H9 (cell line): ENCODE results near the gene PCGF2. TPM values are rescaled to one million over a fixed set of nuclear protein-coding genes. Genes with fewer than 3 reads are reported as not detected.

Source experiments
- DNase-seq: peaks from one replicate; pipeline ENCODE4 v3.0.0-alpha.2; 2017
- H2AFZ ChIP-seq: one replicate; pipeline ENCODE4 v1.6.1; 2013; ENCODE audit warnings: mild to moderate bottlenecking, low read length, control low read depth, moderate library complexity
- H2AK5ac ChIP-seq: 2 replicates; pipeline ENCODE4 v1.6.1; 2013; ENCODE audit warnings: low read length, control low read depth, mixed read lengths; ENCODE audit not compliant: insufficient read length
- H2BK120ac ChIP-seq: one replicate; pipeline ENCODE4 v1.6.1; 2013; ENCODE audit warnings: low read depth, mild to moderate bottlenecking, low read length, control low read depth, inconsistent platforms; ENCODE audit not compliant: poor library complexity, severe bottlenecking
- H2BK12ac ChIP-seq: 2 replicates; pipeline ENCODE4 v1.6.1; 2013; ENCODE audit warnings: low read length, control low read depth, mixed read lengths, low read depth; ENCODE audit not compliant: insufficient read length
- H2BK15ac ChIP-seq: 2 replicates; pipeline ENCODE4 v1.6.1; 2013; ENCODE audit warnings: low read depth, low read length, control low read depth
- H2BK20ac ChIP-seq: one replicate; pipeline ENCODE4 v1.6.1; 2013; ENCODE audit warnings: low read depth, mild to moderate bottlenecking, low read length, control low read depth, inconsistent platforms; ENCODE audit not compliant: poor library complexity, severe bottlenecking
- H2BK5ac ChIP-seq: 2 replicates; pipeline ENCODE4 v1.6.1; 2013; ENCODE audit warnings: low read length, control low read depth, mixed read lengths; ENCODE audit not compliant: insufficient read length
- H3K14ac ChIP-seq: 2 replicates; pipeline ENCODE4 v1.6.1; 2013; ENCODE audit warnings: low read length, control low read depth; ENCODE audit not compliant: insufficient read depth
- H3K18ac ChIP-seq: 2 replicates; pipeline ENCODE4 v1.6.1; 2013; ENCODE audit warnings: low read depth, mild to moderate bottlenecking, mixed read lengths, low read length, control low read depth; ENCODE audit not compliant: insufficient read length
- H3K23ac ChIP-seq: 2 replicates; pipeline ENCODE4 v1.6.1; 2013; ENCODE audit warnings: low read length, control low read depth, mixed read lengths, low read depth; ENCODE audit not compliant: insufficient read length
- H3K23me2 ChIP-seq: 2 replicates; pipeline ENCODE4 v1.6.1; 2013; ENCODE audit warnings: low read depth, mild to moderate bottlenecking, mixed read lengths, low read length, control low read depth; ENCODE audit not compliant: insufficient read length, poor library complexity, severe bottlenecking
- H3K27ac ChIP-seq: 2 replicates; pipeline ENCODE4 v1.5.1; 2013; ENCODE audit warnings: low read length, control low read depth, mixed read lengths, low read depth; ENCODE audit not compliant: insufficient read length
- H3K27me3 ChIP-seq: 2 replicates; pipeline ENCODE4 v1.6.1; 2013; ENCODE audit warnings: low read length, control low read depth, inconsistent platforms; ENCODE audit not compliant: insufficient read depth
- H3K4ac ChIP-seq: 2 replicates; pipeline ENCODE4 v1.6.1; 2013; ENCODE audit warnings: low read depth, mild to moderate bottlenecking, control low read depth, inconsistent platforms, low read length, moderate library complexity
- H3K4me1 ChIP-seq: 2 replicates; pipeline ENCODE4 v1.6.1; 2013; ENCODE audit warnings: low read length, control low read depth, inconsistent platforms; ENCODE audit not compliant: insufficient read depth
- H3K4me2 ChIP-seq: 2 replicates; pipeline ENCODE4 v1.6.1; 2013; ENCODE audit warnings: low read length, control low read depth, mixed read lengths; ENCODE audit not compliant: insufficient read length, insufficient read depth
- H3K56ac ChIP-seq: 2 replicates; pipeline ENCODE4 v1.6.1; 2013; ENCODE audit warnings: low read depth, mild to moderate bottlenecking, mixed read lengths, low read length, control low read depth; ENCODE audit not compliant: insufficient read length
- H3K79me1 ChIP-seq: 2 replicates; pipeline ENCODE4 v1.6.1; 2013; ENCODE audit warnings: low read depth, mild to moderate bottlenecking, moderate library complexity, low read length, control low read depth, inconsistent platforms; ENCODE audit not compliant: insufficient read depth, poor library complexity, severe bottlenecking
- H3K79me2 ChIP-seq: 2 replicates; pipeline ENCODE4 v1.6.1; 2013; ENCODE audit warnings: low read length, control low read depth, inconsistent platforms; ENCODE audit not compliant: insufficient read depth
- H3K9ac ChIP-seq: 2 replicates; pipeline ENCODE4 v1.6.1; 2013; ENCODE audit warnings: low read length, control low read depth, mixed read lengths; ENCODE audit not compliant: insufficient read length; ENCODE audit errors: extremely low read depth
- H3K9me3 ChIP-seq: one replicate; pipeline ENCODE4 v1.6.1; 2013; ENCODE audit warnings: low read depth, low read length, inconsistent platforms; ENCODE audit not compliant: control insufficient read depth
- H3T11ph ChIP-seq: one replicate; pipeline ENCODE4 v1.6.1; 2013; ENCODE audit warnings: mild to moderate bottlenecking, low read length, control low read depth, inconsistent platforms
- H4K20me1 ChIP-seq: one replicate; pipeline ENCODE4 v1.6.1; 2013; ENCODE audit not compliant: control insufficient read depth, insufficient read length, insufficient read depth
- H4K5ac ChIP-seq: 2 replicates; pipeline ENCODE4 v1.6.1; 2013; ENCODE audit warnings: low read depth, mild to moderate bottlenecking, mixed read lengths, low read length, control low read depth; ENCODE audit not compliant: insufficient read length
- H4K8ac ChIP-seq: replicated peaks from 2 replicates; pipeline ENCODE4 v1.6.1; 2013; ENCODE audit warnings: low read length, control low read depth, mixed read lengths, low read depth; ENCODE audit not compliant: insufficient read length
- H4K91ac ChIP-seq: 2 replicates; pipeline ENCODE4 v1.6.1; 2013; ENCODE audit warnings: low read depth, mild to moderate bottlenecking, moderate library complexity, mixed read lengths, low read length, control low read depth; ENCODE audit not compliant: insufficient read length
- H3K27ac Mint-ChIP-seq, 3 experiments: 2 replicates in 2 of 3; 3 replicates in 1 of 3; pipeline ENCODE4 v1.8.0; 2020 to 2021; ENCODE audit warnings: mixed read lengths in 3 of 3, mild to moderate bottlenecking in 1 of 3, moderate library complexity in 1 of 3
- H3K27me3 Mint-ChIP-seq: 2 replicates; pipeline ENCODE4 v1.8.0; 2021; ENCODE audit warnings: low read depth, mild to moderate bottlenecking, moderate library complexity, mixed read lengths
- H3K36me3 Mint-ChIP-seq, 3 experiments: 2 replicates in 2 of 3; 3 replicates in 1 of 3; pipeline ENCODE4 v1.8.0; 2020 to 2021; ENCODE audit warnings: low read depth in 3 of 3, mixed read lengths in 3 of 3; ENCODE audit not compliant: insufficient read depth in 1 of 3
- H3K4me1 Mint-ChIP-seq, 2 experiments: 2 replicates each; pipeline ENCODE4 v1.8.0; 2020; ENCODE audit warnings: mixed read lengths in 2 of 2
- H3K4me3 Mint-ChIP-seq, 2 experiments: 2 replicates in 1 of 2; 3 replicates in 1 of 2; pipeline ENCODE4 v1.8.0; 2020 to 2021; ENCODE audit warnings: mild to moderate bottlenecking in 2 of 2, mixed read lengths in 2 of 2, moderate library complexity in 1 of 2
- H3K9me3 Mint-ChIP-seq, 2 experiments: 2 replicates in 1 of 2; 3 replicates in 1 of 2; pipeline ENCODE4 v1.8.0; 2020; ENCODE audit warnings: mild to moderate bottlenecking in 2 of 2, mixed read lengths in 2 of 2, moderate library complexity in 1 of 2
- CTCF ChIP-seq: fragments of 200-600 bp; sonication (generic); conservative IDR thresholded peaks from 3 replicates; pipeline ENCODE4 v1.8.0; 2021; ENCODE audit warnings: antibody characterized with exemption, mild to moderate bottlenecking
- WGBS: extraction: QIAGEN DNeasy Blood & Tissue Kit; methylation state at CpG from one replicate; pipeline ENCODE4 v1.1.7; 2013; ENCODE audit warnings: missing lambda C conversion rate, low lambda C conversion rate, mixed read lengths; ENCODE audit not compliant: insufficient read length; ENCODE audit errors: extremely low coverage; 5-methylcytosine and 5-hydroxymethylcytosine counted together
- total RNA-seq: library from RNA; stranded (reverse); gene quantifications from 2 replicates; pipeline ENCODE4 v1.2.1, GENCODE V29; 2021

Gene PCGF2
- total RNA-seq, 1 experiment from 2014 or later, result 106 TPM

- H2AFZ ChIP-seq, result no peak overlapping the region
These were observed 1.8 kb upstream of the PCGF2 start for GRCh38 chr17:38750044-38750311.

More at GRCh38 chr17:38750044-38750311, 1.8 kb upstream of the PCGF2 start:
- no peak overlapping the region for H4K5ac ChIP-seq
- H4K8ac ChIP-seq, result no peak overlapping the region
- no peak for DNase-seq
- H3K23ac ChIP-seq, result no peak overlapping the region
- WGBS, result no CpG with 5 or more reads among the region's 12 CpGs
- H3K23me2 ChIP-seq, result peaks cover 37% of the 10 kb centered on the region
- no peak overlapping the region for H3K18ac ChIP-seq
- peaks cover 22% of the 10 kb centered on the region for H3K79me2 ChIP-seq
- no peak overlapping the region for H2BK5ac ChIP-seq
- H2BK120ac ChIP-seq, result no peak overlapping the region
- H2BK12ac ChIP-seq, result no peak overlapping the region
- no peak overlapping the region for H3K14ac ChIP-seq
- H2BK20ac ChIP-seq, result no peak overlapping the region
- peaks cover 11% of the 10 kb centered on the region for H3K27me3 Mint-ChIP-seq
- TF ChIP-seq CTCF, result no peak
- H2AK5ac ChIP-seq, result no peak overlapping the region
- H3K27ac Mint-ChIP-seq, result peak overlapping the region in 2 of 3 experiments; percentile 55 to 91; a peak in 3 of 7 replicates
- peak overlapping the region; percentile 97 for H3K4me3 Mint-ChIP-seq
- H3K9me3 ChIP-seq, result no peaks in the 10 kb centered on the region
- H4K91ac ChIP-seq, result no peak overlapping the region
- peaks cover 35 to 40% of the 10 kb centered on the region in 2 experiments for H3K4me1 Mint-ChIP-seq
- H3K9ac ChIP-seq, result peak overlapping the region; percentile 55
- no peaks in the 10 kb centered on the region for H3K79me1 ChIP-seq
- no peak overlapping the region for H3K4ac ChIP-seq
- no peaks in the 10 kb centered on the region for H3K27me3 ChIP-seq
- peaks cover 0 to 3% of the 10 kb centered on the region in 2 experiments; a peak in 2 of 5 replicates for H3K9me3 Mint-ChIP-seq
- H3K36me3 Mint-ChIP-seq, result peaks cover 7 to 21% (median 10%) of the 10 kb centered on the region in 3 experiments
- H3T11ph ChIP-seq, result no peak overlapping the region
- H3K4me2 ChIP-seq, result peak overlapping the region; percentile 98
- H3K4me1 ChIP-seq, result no peaks in the 10 kb centered on the region; the same call in 1 of the 2 replicates
- H3K56ac ChIP-seq, result no peak overlapping the region
- no peak overlapping the region for H2BK15ac ChIP-seq
- H3K27ac ChIP-seq, result no peak overlapping the region
- no peaks in the 10 kb centered on the region for H4K20me1 ChIP-seq
